B cell (primary cell): Measurements from ENCODE around the gene PPP2R2D. TPM values are rescaled to one million over a fixed set of nuclear protein-coding genes. Genes with fewer than 3 reads are reported as not detected.
A peak's percentile ranks its signal among the peaks of the same experiment; 100 is the strongest.
"Not testable (repeated sequence)": the region's sequence is repeated elsewhere in the genome, so short reads cannot be mapped to it uniquely, and the experiment has no call there.

Experiments used
- ATAC-seq: fragments of 200-7000 bp; cut with Tn5 transposase; one replicate; pipeline ENCODE4 v1.10.0; 2021; ENCODE audit warnings: low read depth, mild to moderate bottlenecking, moderate number of reproducible peaks, moderate library complexity
- CTCF ChIA-PET: fragments of 350-600 bp; sonication (Branson Sonifier 250); formaldehyde crosslinking; loops from one replicate; lab custom pipeline; 2021; ENCODE audit warnings: antibody characterized with exemption, inconsistent platforms; lab: Charles Lee
- POLR2A ChIA-PET: fragments of 350-600 bp; sonication (Branson Sonifier 250); formaldehyde crosslinking; loops from one replicate; lab custom pipeline; 2021; ENCODE audit warnings: antibody characterized with exemption; lab: Charles Lee
- DNase-seq: peaks from one replicate; pipeline ENCODE4 v3.0.0; 2013
- H2AFZ ChIP-seq: 2 replicates; pipeline ENCODE4 v1.6.1; 2012; ENCODE audit warnings: mild to moderate bottlenecking, low read depth, low read length; ENCODE audit not compliant: insufficient read depth, poor library complexity, severe bottlenecking
- H3K27ac ChIP-seq, 2 donors: 1 replicate in 1 of 2; 2 replicates in 1 of 2; pipeline ENCODE4 v1.5.1; 2012 to 2013; ENCODE audit warnings: low read length in 2 of 2, mild to moderate bottlenecking in 2 of 2, moderate library complexity in 1 of 2
- H3K27me3 ChIP-seq, 4 experiments: fragments of 200-600 bp in 1 of 4; sonication (generic) in 1 of 4; replicated peaks in 1 of 4; 1 replicate in 2 of 4; 2 replicates in 2 of 4; pipeline versions ENCODE4 v1.6.1 to v1.7.0; 2013 to 2016; ENCODE audit warnings: low read length in 3 of 4, mild to moderate bottlenecking in 2 of 4, mixed read lengths in 1 of 4, moderate library complexity in 1 of 4; ENCODE audit not compliant: insufficient read depth in 4 of 4, control insufficient read depth in 3 of 4; ENCODE audit errors: control extremely low read depth in 1 of 4
- H3K36me3 ChIP-seq, 2 experiments: replicated peaks in 1 of 2; 1 replicate in 1 of 2; 2 replicates in 1 of 2; pipeline versions ENCODE4 v1.6.1 to v1.7.1; 2013; ENCODE audit warnings: low read length in 1 of 2; ENCODE audit not compliant: insufficient read depth in 2 of 2, control insufficient read depth in 1 of 2; ENCODE audit errors: control extremely low read depth in 1 of 2, extremely low read depth in 1 of 2
- H3K4me1 ChIP-seq, 2 donors: fragments of 200-600 bp in 1 of 2; sonication (generic) in 1 of 2; 1 replicate in 1 of 2; 2 replicates in 1 of 2; pipeline versions ENCODE4 v1.5.1 to v1.6.1; 2013 to 2017; ENCODE audit warnings: low read length in 2 of 2; ENCODE audit not compliant: control insufficient read depth in 2 of 2, insufficient read depth in 2 of 2
- H3K4me2 ChIP-seq: replicated peaks from 2 replicates; pipeline ENCODE3; 2012; ENCODE audit warnings: mild to moderate bottlenecking, low read depth, low read length; ENCODE audit not compliant: poor library complexity, severe bottlenecking
- H3K4me3 ChIP-seq, 5 experiments: fragments of 200-600 bp in 1 of 5; sonication (generic) in 1 of 5; 1 replicate in 3 of 5; 2 replicates in 2 of 5; pipeline versions ENCODE4 v1.5.1 to v1.7.0; 2011 to 2016; ENCODE audit warnings: low read length in 4 of 5, mild to moderate bottlenecking in 4 of 5, low read depth in 2 of 5, control low read depth in 1 of 5, moderate library complexity in 1 of 5; ENCODE audit not compliant: insufficient read depth in 1 of 5; ENCODE audit errors: control extremely low read depth in 1 of 5, extremely low read depth in 1 of 5
- H3K79me2 ChIP-seq: fragments of 200-600 bp; sonication (generic); one replicate; pipeline ENCODE4 v1.6.0; 2016; ENCODE audit warnings: low read length; ENCODE audit not compliant: control insufficient read depth, insufficient read depth
- H3K9ac ChIP-seq: fragments of 200-600 bp; sonication (generic); 2 replicates; pipeline ENCODE4 v1.6.1; 2017; ENCODE audit warnings: mild to moderate bottlenecking, low read length, moderate library complexity
- H3K9me3 ChIP-seq, 3 donors: one replicate each; pipeline versions ENCODE4 v1.6.1 to v1.7.1; 2013; ENCODE audit warnings: low read length in 2 of 3; ENCODE audit not compliant: control insufficient read depth in 2 of 3, insufficient read depth in 1 of 3; ENCODE audit errors: control extremely low read depth in 1 of 3
- H4K20me1 ChIP-seq: 2 replicates; pipeline ENCODE4 v1.6.0; 2012; ENCODE audit warnings: mild to moderate bottlenecking, low read length; ENCODE audit not compliant: insufficient read depth, control insufficient read depth, poor library complexity, severe bottlenecking
- H3K27ac Mint-ChIP-seq: one replicate; pipeline ENCODE4 v1.8.0; 2021; ENCODE audit warnings: mixed read lengths
- H3K27me3 Mint-ChIP-seq: one replicate; pipeline ENCODE4 v1.8.0; 2021; ENCODE audit warnings: mixed read lengths
- H3K4me1 Mint-ChIP-seq: one replicate; pipeline ENCODE4 v1.8.0; 2021; ENCODE audit warnings: mixed read lengths
- H3K4me3 Mint-ChIP-seq: one replicate; pipeline ENCODE4 v1.8.0; 2021; ENCODE audit warnings: mixed read lengths
- H3K9me3 Mint-ChIP-seq: one replicate; pipeline ENCODE4 v1.8.0; 2022; ENCODE audit warnings: mixed read lengths; ENCODE audit not compliant: insufficient read depth
- CTCF ChIP-seq: fragments of 200-600 bp; IDR thresholded peaks from one replicate; pipeline ENCODE4 v1.8.0; 2022; ENCODE audit warnings: antibody characterized with exemption, mild to moderate bottlenecking
- EZH2 ChIP-seq: IDR thresholded peaks from 2 replicates; pipeline ENCODE4 v1.6.1; 2012; ENCODE audit warnings: borderline replicate concordance, low read depth, mild to moderate bottlenecking, moderate library complexity, low read length; ENCODE audit not compliant: insufficient read depth, poor library complexity, severe bottlenecking
- WGBS: methylation state at CpG from one replicate; pipeline ENCODE4 v1.1.5; 2013; ENCODE audit warnings: missing lambda C conversion rate; ENCODE audit not compliant: insufficient coverage; 5-methylcytosine and 5-hydroxymethylcytosine counted together
- intact Hi-C: fragments of 100-400 bp; cut with micrococcal nuclease; formaldehyde crosslinking; loops from one replicate; pipeline ENCODE4 v1.10.0; 2022
- polyA plus RNA-seq: library from polyadenylated mRNA; depleted of rRNA; stranded (reverse); fragments of >200 nt; gene quantifications from 2 replicates; pipeline ENCODE4 v1.2.3, GENCODE V29; 2012
- total RNA-seq, 2 donors: library from RNA; stranded (reverse); fragments of 120-200 nt in 1 of 2; gene quantifications; 1 replicate in 1 of 2; 2 replicates in 1 of 2; pipeline versions ENCODE4 v1.2.3 to v1.2.4, GENCODE V29; 2013 to 2022

PPP2R2D gene
- total and polyA plus RNA-seq, 2 donors (not counting 1 experiment from before 2014, with no cell fraction given), result 25.8 to 45.6 TPM

- intact Hi-C loops, result loop anchor here (10.0 kb wide), 1 partner anchor 571 kb away; no protein-coding TSS in a partner anchor
- H3K79me2 ChIP-seq, result not testable (repeated sequence)
These were observed 17.0 kb upstream of the PPP2R2D start for GRCh38 chr10:131883621-131884393.

GRCh38 chr10:131885391-131886165, 15.2 kb upstream of the PPP2R2D start:
- Histone ChIP-seq H3K27me3 (peaks cover 0 to 28% (median 0%) of the 10 kb centered on the region in 4 experiments), H3K79me2 (no peaks in the 10 kb centered on the region), H3K27ac (no peak overlapping the region), H4K20me1 (no peaks in the 10 kb centered on the region), H3K9me3 (peaks cover 3 to 14% (median 3%) of the 10 kb centered on the region in 3 donors), H3K4me2 (peak overlapping the region; percentile 30), H3K4me3 (no peak overlapping the region), H3K4me1 (peaks cover 3 to 7% of the 10 kb centered on the region in 2 donors), H3K36me3 (no peaks in the 10 kb centered on the region), H2AFZ (peak overlapping the region; percentile 45), H3K9ac (no peak overlapping the region)
- no peak overlapping the region for H3K27ac Mint-ChIP-seq
- intact Hi-C loops, result loop anchor here (10.0 kb wide), 1 partner anchor 569 kb away; no protein-coding TSS in a partner anchor
- H3K9me3 Mint-ChIP-seq, result no peaks in the 10 kb centered on the region
- ATAC-seq (peak; percentile 99), DNase-seq (peak; percentile 80)
- WGBS, result 21% methylated on average over 25 of the region's 25 CpGs
- ChIA-PET CTCF (interaction anchor here (0.7 to 3.9 kb wide), 15 partner anchors 9 to 260 kb away, joined by 3 to 106 read pairs (median 4); partner anchors contain the start of genes BNIP3 and PPP2R2D), POLR2A (no interaction called here)
- H3K4me3 Mint-ChIP-seq, result no peak overlapping the region
- peaks cover 3% of the 10 kb centered on the region for H3K4me1 Mint-ChIP-seq
- TF ChIP-seq EZH2 (no peak), CTCF (peak; percentile 92)
- H3K27me3 Mint-ChIP-seq, result peaks cover 12% of the 10 kb centered on the region

More at GRCh38 chr10:131883621-131884393, 17.0 kb upstream of the PPP2R2D start:
- ATAC-seq, H3K27ac ChIP-seq, H3K9me3 Mint-ChIP-seq, H2AFZ ChIP-seq, DNase-seq, H3K4me3 Mint-ChIP-seq, H3K9ac ChIP-seq, H3K4me1 ChIP-seq, POLR2A ChIA-PET, H3K36me3 ChIP-seq, H3K4me1 Mint-ChIP-seq, H3K4me3 ChIP-seq, H4K20me1 ChIP-seq, H3K27ac Mint-ChIP-seq, H3K4me2 ChIP-seq: not testable (repeated sequence)
- H3K27me3 ChIP-seq, result peaks cover 0 to 28% (median 0%) of the 10 kb centered on the region in 4 experiments
- WGBS, result 83% methylated on average over 3 of the region's 7 CpGs
- H3K9me3 ChIP-seq, result peaks cover 3 to 16% (median 3%) of the 10 kb centered on the region in 3 donors
- CTCF ChIA-PET, result interaction anchor here (0.7 to 0.9 kb wide), 2 partner anchors 139 to 752 kb away, joined by 3 to 4 read pairs; no protein-coding TSS in a partner anchor
- peaks cover 21% of the 10 kb centered on the region for H3K27me3 Mint-ChIP-seq
